HEK293 (cell line): ENCODE results near the gene SPTLC3.

ENCODE experiments used
- CTCF ChIA-PET: fragments of 350-600 bp; formaldehyde crosslinking; extraction: SDS; loops from one replicate; lab custom pipeline; 2021; ENCODE audit warnings: antibody characterized with exemption; lab: Yijun Ruan, JAX
- POLR2A ChIA-PET: fragments of 300-600 bp; formaldehyde crosslinking; extraction: SDS; loops from one replicate; lab custom pipeline; 2020; ENCODE audit warnings: antibody characterized with exemption, inconsistent platforms; lab: Yijun Ruan, JAX
- H3K27ac ChIP-seq: fragments of 200-500 bp; sonication (Bioruptor generic); 2 replicates; pipeline ENCODE4 v1.5.1; 2014; ENCODE audit warnings: low read depth, low read length, control low read depth, inconsistent platforms; ENCODE audit errors: extremely low read depth
- H3K36me3 ChIP-seq, 2 experiments: fragments of 200-500 bp in 1 of 2; sonication (Bioruptor generic) in 1 of 2; 1 replicate in 1 of 2; 2 replicates in 1 of 2; pipeline ENCODE4 v1.5.1; 2014 to 2017; ENCODE audit warnings: inconsistent platforms in 2 of 2, low read length in 2 of 2; ENCODE audit not compliant: control insufficient read depth in 2 of 2, insufficient read depth in 1 of 2
- H3K4me1 ChIP-seq: fragments of 200-500 bp; sonication (Bioruptor generic); 2 replicates; pipeline ENCODE4 v1.5.1; 2014; ENCODE audit warnings: mild to moderate bottlenecking, low read length, inconsistent platforms; ENCODE audit not compliant: control insufficient read depth, insufficient read depth
- H3K4me3 ChIP-seq: 2 replicates; pipeline ENCODE4 v1.5.1; 2011; ENCODE audit warnings: low read depth, mild to moderate bottlenecking, control low read depth, low read length, moderate library complexity
- H3K9me3 ChIP-seq: fragments of 200-500 bp; sonication (Bioruptor generic); 2 replicates; pipeline ENCODE4 v1.5.1; 2014; ENCODE audit warnings: low read depth, low read length, inconsistent platforms; ENCODE audit not compliant: control insufficient read depth, insufficient read depth
- KLF9 ChIP-seq: fragments of 450-650 bp; formaldehyde crosslinking; IDR thresholded peaks from 2 replicates; pipeline ENCODE4 v1.5.1; 2016; ENCODE audit warnings: missing biosample characterization, missing genetic modification characterization, low read depth
- MZF1 ChIP-seq: fragments of 450-650 bp; formaldehyde crosslinking; IDR thresholded peaks from 2 replicates; pipeline ENCODE4 v1.5.1; 2017; ENCODE audit warnings: missing biosample characterization, missing genetic modification characterization, borderline replicate concordance
- SCRT1 ChIP-seq: fragments of 450-650 bp; formaldehyde crosslinking; IDR thresholded peaks from 2 replicates; pipeline ENCODE4 v1.5.1; 2016; ENCODE audit warnings: missing biosample characterization, missing genetic modification characterization, borderline replicate concordance
- SP2 ChIP-seq: fragments of 450-650 bp; formaldehyde crosslinking; IDR thresholded peaks from 2 replicates; pipeline ENCODE4 v1.5.1; 2016; ENCODE audit warnings: missing biosample characterization, missing genetic modification characterization
- TRIM28 ChIP-seq: IDR thresholded peaks from 2 replicates; pipeline ENCODE4 v1.6.1; 2011; ENCODE audit warnings: low read length, control low read depth, borderline replicate concordance
- ZNF146 ChIP-seq: fragments of 450-650 bp; formaldehyde crosslinking; IDR thresholded peaks from 2 replicates; pipeline ENCODE4 v1.5.1; 2016; ENCODE audit warnings: missing biosample characterization, missing genetic modification characterization
- ZNF148 ChIP-seq: fragments of 450-650 bp; formaldehyde crosslinking; IDR thresholded peaks from 2 replicates; pipeline ENCODE4 v1.5.0; 2017; ENCODE audit warnings: missing biosample characterization, missing genetic modification characterization, borderline replicate concordance
- ZNF174 ChIP-seq: fragments of 450-650 bp; formaldehyde crosslinking; IDR thresholded peaks from 2 replicates; pipeline ENCODE4 v1.5.0; 2017; ENCODE audit warnings: missing biosample characterization, mild to moderate bottlenecking, missing genetic modification characterization
- ZNF19 ChIP-seq: fragments of 450-650 bp; formaldehyde crosslinking; IDR thresholded peaks from 2 replicates; pipeline ENCODE4; 2016; ENCODE audit warnings: missing biosample characterization, missing genetic modification characterization, low read depth
- ZNF623 ChIP-seq: fragments of 450-650 bp; formaldehyde crosslinking; IDR thresholded peaks from 2 replicates; pipeline ENCODE4 v1.5.1; 2016; ENCODE audit warnings: missing biosample characterization, missing genetic modification characterization
- ZNF660 ChIP-seq: fragments of 450-650 bp; IDR thresholded peaks from 2 replicates; pipeline ENCODE4 v1.5.1; 2018; ENCODE audit warnings: missing biosample characterization, mild to moderate bottlenecking, missing genetic modification characterization
- ZNF768 ChIP-seq: fragments of 450-650 bp; formaldehyde crosslinking; IDR thresholded peaks from 2 replicates; pipeline ENCODE4 v1.5.1; 2018; ENCODE audit warnings: missing biosample characterization, mild to moderate bottlenecking, missing genetic modification characterization
- ZNF792 ChIP-seq: fragments of 450-650 bp; formaldehyde crosslinking; IDR thresholded peaks from 2 replicates; pipeline ENCODE4 v1.5.1; 2016; ENCODE audit warnings: missing biosample characterization, missing genetic modification characterization
- TF ChIP-seq, protein P1 (sequence below): fragments of 450-650 bp; IDR thresholded peaks from 2 replicates; pipeline ENCODE4 v1.5.1; 2018; ENCODE audit warnings: missing biosample characterization, missing genetic modification characterization
- TF ChIP-seq, protein P2 (sequence below): fragments of 450-650 bp; formaldehyde crosslinking; IDR thresholded peaks from 2 replicates; pipeline ENCODE4 v1.5.1; 2016; ENCODE audit warnings: missing biosample characterization, missing genetic modification characterization
- TF ChIP-seq, protein P3 (sequence below): fragments of 450-650 bp; formaldehyde crosslinking; IDR thresholded peaks from 2 replicates; pipeline ENCODE4 v1.5.1; 2017; ENCODE audit warnings: missing biosample characterization, missing genetic modification characterization
- TF ChIP-seq, protein P4 (sequence below): fragments of 450-650 bp; formaldehyde crosslinking; IDR thresholded peaks from 2 replicates; pipeline ENCODE4 v1.5.1; 2016; ENCODE audit warnings: missing biosample characterization, missing genetic modification characterization, borderline replicate concordance

The SPTLC3 gene

DNA sequence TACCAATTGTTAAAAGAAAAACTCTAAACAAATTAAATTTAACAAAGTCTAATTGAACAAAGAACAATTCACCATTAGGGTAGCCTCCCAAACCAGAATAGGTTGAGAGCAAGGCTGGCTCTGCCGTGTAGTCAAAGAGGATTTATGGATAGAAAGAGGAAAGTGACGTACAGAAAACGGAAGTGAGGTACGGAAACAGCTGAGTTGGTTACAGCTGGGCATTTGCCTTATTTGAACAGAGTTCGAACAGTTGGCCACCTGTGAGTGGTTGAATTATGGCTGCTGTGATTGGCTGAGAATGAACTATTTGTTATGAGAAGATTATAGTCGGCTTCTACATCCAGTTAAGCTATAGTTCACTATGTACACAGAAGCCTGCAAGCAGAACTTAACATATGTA is 193.8 kb downstream of the SPTLC3 start:
- TF ChIP-seq TRIM28: no peak
- 0 out of 2 replicates have a peak, but pooled peaks have one; percentile 26 for TF ChIP-seq SCRT1 (tag by site-specific recombination)
- no peak for TF ChIP-seq ZNF148 (tag by site-specific recombination)
- CTCF ChIA-PET: interaction anchor here (1.0 kb wide), 1 partner anchor 11 kb away, joined by 5 read pairs; no protein-coding TSS in a partner anchor
- peaks cover 11% of the 10 kb centered on the region for H3K4me1 ChIP-seq
- POLR2A ChIA-PET: no interaction called here
- H3K36me3 ChIP-seq: no peaks in the 10 kb centered on the region
- no peak overlapping the region for H3K4me3 ChIP-seq
- H3K9me3 ChIP-seq: no peaks in the 10 kb centered on the region
- no peak overlapping the region for H3K27ac ChIP-seq

DNA sequence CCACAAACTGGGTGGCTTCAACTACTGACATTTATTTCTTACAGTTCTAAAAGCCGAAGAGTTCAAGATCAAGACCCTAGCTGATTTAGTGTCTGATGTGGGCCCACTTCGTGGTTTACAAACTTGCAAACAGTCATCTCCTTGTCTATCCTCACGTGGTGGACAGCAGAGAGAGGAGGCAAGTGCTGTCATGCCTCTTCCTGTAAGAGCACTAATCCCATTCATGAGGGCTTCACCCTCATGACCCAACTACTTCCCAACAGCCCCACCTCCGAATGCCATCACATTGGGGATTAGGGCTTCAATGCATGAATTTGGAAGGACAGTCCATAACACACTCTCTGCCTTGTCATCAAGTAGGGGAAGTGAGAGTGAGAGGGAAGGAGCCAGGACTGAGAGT is 196.7 kb downstream of the SPTLC3 start:
- CTCF ChIA-PET: no interaction called here
- no peaks in the 10 kb centered on the region for H3K9me3 ChIP-seq

More for the DNA sequence above, 196.7 kb downstream of the SPTLC3 start:
- POLR2A ChIA-PET: no interaction called here
- H3K4me1 ChIP-seq: peaks cover 4% of the 10 kb centered on the region
- no peak overlapping the region for H3K4me3 ChIP-seq
- no peak overlapping the region for H3K27ac ChIP-seq
- TF ChIP-seq KLF9 (tag by site-specific recombination) (no peak), ZNF19 (tag by site-specific recombination) (no peak), ZNF146 (tag by site-specific recombination) (no peak), SP2 (tag by site-specific recombination) (no peak), ZNF660 (tag by site-specific recombination) (no peak), ZNF174 (no peak), ZNF623 (no peak), ZNF768 (tag by site-specific recombination) (no peak), MZF1 (no peak), ZNF792 (tag by site-specific recombination) (no peak)
- TF ChIP-seq, protein P1, sequence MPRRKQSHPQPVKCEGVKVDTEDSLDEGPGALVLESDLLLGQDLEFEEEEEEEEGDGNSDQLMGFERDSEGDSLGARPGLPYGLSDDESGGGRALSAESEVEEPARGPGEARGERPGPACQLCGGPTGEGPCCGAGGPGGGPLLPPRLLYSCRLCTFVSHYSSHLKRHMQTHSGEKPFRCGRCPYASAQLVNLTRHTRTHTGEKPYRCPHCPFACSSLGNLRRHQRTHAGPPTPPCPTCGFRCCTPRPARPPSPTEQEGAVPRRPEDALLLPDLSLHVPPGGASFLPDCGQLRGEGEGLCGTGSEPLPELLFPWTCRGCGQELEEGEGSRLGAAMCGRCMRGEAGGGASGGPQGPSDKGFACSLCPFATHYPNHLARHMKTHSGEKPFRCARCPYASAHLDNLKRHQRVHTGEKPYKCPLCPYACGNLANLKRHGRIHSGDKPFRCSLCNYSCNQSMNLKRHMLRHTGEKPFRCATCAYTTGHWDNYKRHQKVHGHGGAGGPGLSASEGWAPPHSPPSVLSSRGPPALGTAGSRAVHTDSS: no peak
- TF ChIP-seq, protein P2, sequence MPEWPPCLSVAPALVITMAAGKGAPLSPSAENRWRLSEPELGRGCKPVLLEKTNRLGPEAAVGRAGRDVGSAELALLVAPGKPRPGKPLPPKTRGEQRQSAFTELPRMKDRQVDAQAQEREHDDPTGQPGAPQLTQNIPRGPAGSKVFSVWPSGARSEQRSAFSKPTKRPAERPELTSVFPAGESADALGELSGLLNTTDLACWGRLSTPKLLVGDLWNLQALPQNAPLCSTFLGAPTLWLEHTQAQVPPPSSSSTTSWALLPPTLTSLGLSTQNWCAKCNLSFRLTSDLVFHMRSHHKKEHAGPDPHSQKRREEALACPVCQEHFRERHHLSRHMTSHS (tag by site-specific recombination): no peak
- TF ChIP-seq, protein P3, sequence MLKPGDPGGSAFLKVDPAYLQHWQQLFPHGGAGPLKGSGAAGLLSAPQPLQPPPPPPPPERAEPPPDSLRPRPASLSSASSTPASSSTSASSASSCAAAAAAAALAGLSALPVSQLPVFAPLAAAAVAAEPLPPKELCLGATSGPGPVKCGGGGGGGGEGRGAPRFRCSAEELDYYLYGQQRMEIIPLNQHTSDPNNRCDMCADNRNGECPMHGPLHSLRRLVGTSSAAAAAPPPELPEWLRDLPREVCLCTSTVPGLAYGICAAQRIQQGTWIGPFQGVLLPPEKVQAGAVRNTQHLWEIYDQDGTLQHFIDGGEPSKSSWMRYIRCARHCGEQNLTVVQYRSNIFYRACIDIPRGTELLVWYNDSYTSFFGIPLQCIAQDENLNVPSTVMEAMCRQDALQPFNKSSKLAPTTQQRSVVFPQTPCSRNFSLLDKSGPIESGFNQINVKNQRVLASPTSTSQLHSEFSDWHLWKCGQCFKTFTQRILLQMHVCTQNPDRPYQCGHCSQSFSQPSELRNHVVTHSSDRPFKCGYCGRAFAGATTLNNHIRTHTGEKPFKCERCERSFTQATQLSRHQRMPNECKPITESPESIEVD: no peak
- TF ChIP-seq, protein P4, sequence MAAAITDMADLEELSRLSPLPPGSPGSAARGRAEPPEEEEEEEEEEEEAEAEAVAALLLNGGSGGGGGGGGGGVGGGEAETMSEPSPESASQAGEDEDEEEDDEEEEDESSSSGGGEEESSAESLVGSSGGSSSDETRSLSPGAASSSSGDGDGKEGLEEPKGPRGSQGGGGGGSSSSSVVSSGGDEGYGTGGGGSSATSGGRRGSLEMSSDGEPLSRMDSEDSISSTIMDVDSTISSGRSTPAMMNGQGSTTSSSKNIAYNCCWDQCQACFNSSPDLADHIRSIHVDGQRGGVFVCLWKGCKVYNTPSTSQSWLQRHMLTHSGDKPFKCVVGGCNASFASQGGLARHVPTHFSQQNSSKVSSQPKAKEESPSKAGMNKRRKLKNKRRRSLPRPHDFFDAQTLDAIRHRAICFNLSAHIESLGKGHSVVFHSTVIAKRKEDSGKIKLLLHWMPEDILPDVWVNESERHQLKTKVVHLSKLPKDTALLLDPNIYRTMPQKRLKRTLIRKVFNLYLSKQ (tag by site-specific recombination): no peak
- TF ChIP-seq, all 188 proteins: peak for 0
- H3K36me3 ChIP-seq: no peaks in the 10 kb centered on the region
